Mucosa of descending colon (tissue), 3 donors: ENCODE results near the gene CCIN. TPM values are rescaled to one million over a fixed set of nuclear protein-coding genes. Genes with fewer than 3 reads are reported as not detected.

Experiments
- ATAC-seq: fragments of 200-7000 bp; cut with Tn5 transposase; one replicate; pipeline ENCODE4 v1.9.1; 2020; ENCODE audit warnings: mild to moderate bottlenecking, moderate library complexity
- DNase-seq, 3 donors: peaks; one replicate each; pipeline ENCODE4 v3.0.0-alpha.2; 2020
- H3K36me3 ChIP-seq: fragments of 200-600 bp; one replicate; pipeline ENCODE4 v1.8.0; 2021; ENCODE audit warnings: low read depth, mild to moderate bottlenecking
- H3K4me1 ChIP-seq: fragments of 200-600 bp; one replicate; pipeline ENCODE4 v1.8.0; 2021; ENCODE audit warnings: low read depth, mild to moderate bottlenecking
- H3K4me3 ChIP-seq: fragments of 200-600 bp; one replicate; pipeline ENCODE4 v1.8.0; 2021; ENCODE audit warnings: mild to moderate bottlenecking
- H3K9me3 ChIP-seq: fragments of 200-600 bp; one replicate; pipeline ENCODE4 v1.8.0; 2021; ENCODE audit warnings: mild to moderate bottlenecking
- intact Hi-C, 2 donors: fragments of 100-400 bp; cut with DNase I in 1 of 2; cut with micrococcal nuclease in 1 of 2; formaldehyde crosslinking; loops; one replicate each; pipeline versions ENCODE4 v1.11.0 to v1.11.1; 2022; cut with DNase I, micrococcal nuclease
- total RNA-seq, 3 donors: library from RNA; stranded (reverse); fragmentation: NEBNext Ultra II Directional in 2 of 3; extraction: Animal tissue kit (Norgen Biotek cat#: 25700) in 2 of 3; gene quantifications; one replicate each; pipeline versions ENCODE4 v1.2.1 to v1.2.4, GENCODE V29; 2021 to 2023
- TF ChIP-seq, protein P1 (sequence below): fragments of 200-600 bp; IDR thresholded peaks from one replicate; pipeline ENCODE4 v1.8.0; 2022; ENCODE audit warnings: antibody characterized with exemption, mild to moderate bottlenecking
- donor health status: DM: no; HTN: no; CAD: no; lungs with moderate emphysema.
- donor health status: DM: no; HTN: no; CAD: no.
- donor health status: DM: no; HTN: yes; CAD: no.

CCIN gene
- total RNA-seq, 3 donors from 2014 or later: 0.25 TPM; not detected in 2

DNA sequence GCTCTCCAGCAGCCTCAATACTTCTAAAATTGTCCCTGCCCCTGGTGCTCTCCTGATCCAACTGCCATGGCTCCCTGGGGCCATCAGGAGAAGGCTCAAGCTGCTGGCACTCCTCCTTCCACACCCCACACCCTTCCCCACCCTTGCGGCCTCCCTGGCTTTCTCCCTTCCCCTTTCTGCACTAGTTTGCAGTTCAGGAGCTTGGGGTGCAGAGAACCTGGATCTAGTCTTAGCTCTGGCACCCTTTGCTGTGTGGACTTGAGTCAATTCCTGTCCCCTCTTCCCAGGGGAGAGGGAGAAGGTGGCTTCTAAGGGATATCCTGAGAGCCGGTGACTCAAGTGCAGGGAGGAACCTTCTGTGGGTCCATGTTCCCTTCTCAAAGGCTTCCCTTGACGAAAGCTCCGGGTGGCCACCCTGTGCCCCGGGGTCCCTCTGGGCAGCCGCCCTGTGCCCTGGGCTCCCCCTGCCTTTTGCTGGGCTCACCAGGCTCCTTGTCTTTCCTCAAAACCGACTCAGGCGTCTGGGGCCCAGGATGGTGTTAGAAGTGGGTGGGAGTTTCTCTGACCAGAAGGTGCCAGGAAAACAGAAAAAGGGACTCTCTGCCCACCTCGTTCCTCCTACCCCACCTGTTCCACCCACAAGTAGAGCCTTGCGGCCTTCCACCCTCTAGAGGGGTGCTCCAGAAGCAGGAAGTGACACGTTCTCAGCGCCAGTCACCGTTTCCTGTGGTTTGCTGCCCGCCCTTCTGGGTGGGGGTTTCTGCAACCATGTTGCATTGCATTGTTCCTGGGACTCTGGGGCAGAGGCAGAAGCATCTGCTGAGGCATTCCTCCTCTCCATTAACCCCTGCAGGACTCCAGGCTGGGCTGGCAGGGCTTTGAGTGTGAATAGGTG, 17.6 kb upstream of the CCIN start:
- peak; percentile 67 to 89 (median 76) for DNase-seq
- TF ChIP-seq, protein P1, sequence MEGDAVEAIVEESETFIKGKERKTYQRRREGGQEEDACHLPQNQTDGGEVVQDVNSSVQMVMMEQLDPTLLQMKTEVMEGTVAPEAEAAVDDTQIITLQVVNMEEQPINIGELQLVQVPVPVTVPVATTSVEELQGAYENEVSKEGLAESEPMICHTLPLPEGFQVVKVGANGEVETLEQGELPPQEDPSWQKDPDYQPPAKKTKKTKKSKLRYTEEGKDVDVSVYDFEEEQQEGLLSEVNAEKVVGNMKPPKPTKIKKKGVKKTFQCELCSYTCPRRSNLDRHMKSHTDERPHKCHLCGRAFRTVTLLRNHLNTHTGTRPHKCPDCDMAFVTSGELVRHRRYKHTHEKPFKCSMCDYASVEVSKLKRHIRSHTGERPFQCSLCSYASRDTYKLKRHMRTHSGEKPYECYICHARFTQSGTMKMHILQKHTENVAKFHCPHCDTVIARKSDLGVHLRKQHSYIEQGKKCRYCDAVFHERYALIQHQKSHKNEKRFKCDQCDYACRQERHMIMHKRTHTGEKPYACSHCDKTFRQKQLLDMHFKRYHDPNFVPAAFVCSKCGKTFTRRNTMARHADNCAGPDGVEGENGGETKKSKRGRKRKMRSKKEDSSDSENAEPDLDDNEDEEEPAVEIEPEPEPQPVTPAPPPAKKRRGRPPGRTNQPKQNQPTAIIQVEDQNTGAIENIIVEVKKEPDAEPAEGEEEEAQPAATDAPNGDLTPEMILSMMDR: no peak
- intact Hi-C loops: no loop called here
- H3K4me1 ChIP-seq: peaks cover 27% of the 10 kb centered on the region
- no peaks in the 10 kb centered on the region for H3K36me3 ChIP-seq
- H3K4me3 ChIP-seq: no peak overlapping the region
- peak; percentile 84 for ATAC-seq
- no peaks in the 10 kb centered on the region for H3K9me3 ChIP-seq

DNA sequence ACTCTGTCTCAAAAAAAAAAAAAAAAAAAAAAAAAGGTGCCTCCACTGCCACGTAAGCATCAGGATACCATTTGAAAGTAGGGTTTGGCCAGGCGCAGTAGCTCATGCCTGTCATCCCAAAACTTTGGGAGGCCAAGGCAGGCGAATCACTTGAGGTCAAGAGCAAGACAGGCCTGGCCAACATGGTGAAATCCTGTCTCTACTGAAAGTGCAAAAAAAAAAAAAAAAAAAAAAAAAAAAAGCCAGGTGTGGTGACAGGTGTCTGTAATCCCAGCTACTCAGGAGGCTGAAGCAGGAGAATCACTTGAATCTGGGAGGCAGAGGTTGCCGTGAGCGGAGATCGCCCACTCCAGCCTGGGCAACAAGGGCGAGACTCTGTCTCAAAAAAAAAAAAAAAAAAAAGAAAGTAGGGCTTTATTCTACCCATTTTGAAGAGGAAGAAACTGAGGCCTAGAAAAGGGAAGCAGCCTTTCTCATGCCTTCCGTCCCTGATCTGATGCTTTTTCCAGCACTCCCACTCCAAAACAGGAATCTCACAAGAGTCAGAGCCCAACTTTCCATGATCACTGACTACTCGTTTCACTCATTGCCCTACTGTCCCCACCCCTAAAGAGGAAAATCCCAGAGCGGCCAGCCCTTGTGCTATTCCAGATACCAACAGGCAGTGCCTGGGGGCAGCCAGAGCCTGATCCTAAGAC, 16.3 kb upstream of the CCIN start:
- ATAC-seq (no peak), DNase-seq (no peak)
- H3K4me3 ChIP-seq: no peak overlapping the region
- H3K4me1 ChIP-seq: peaks cover 27% of the 10 kb centered on the region
- TF ChIP-seq, protein P1: no peak
- H3K9me3 ChIP-seq: no peaks in the 10 kb centered on the region
- H3K36me3 ChIP-seq: no peaks in the 10 kb centered on the region
- intact Hi-C loops: no loop called here

GRCh38 chr9:36153746-36154145, 15.4 kb upstream of the CCIN start:
- no peak for ATAC-seq
- Histone ChIP-seq H3K9me3 (no peaks in the 10 kb centered on the region), H3K4me1 (peaks cover 23% of the 10 kb centered on the region), H3K4me3 (no peak overlapping the region), H3K36me3 (no peaks in the 10 kb centered on the region)
- DNase-seq: no peak
- TF ChIP-seq, protein P1: no peak
- intact Hi-C loops: no loop called here

- Histone ChIP-seq H3K9me3 (no peaks in the 10 kb centered on the region), H3K36me3 (no peaks in the 10 kb centered on the region), H3K4me1 (peaks cover 16% of the 10 kb centered on the region), H3K4me3 (no peak overlapping the region)
- intact Hi-C loops: no loop called here
- no peak for DNase-seq
- ATAC-seq: no peak
- TF ChIP-seq, protein P1: no peak
Observed at GRCh38 chr9:36154331-36154952, 14.7 kb upstream of the CCIN start.

DNA sequence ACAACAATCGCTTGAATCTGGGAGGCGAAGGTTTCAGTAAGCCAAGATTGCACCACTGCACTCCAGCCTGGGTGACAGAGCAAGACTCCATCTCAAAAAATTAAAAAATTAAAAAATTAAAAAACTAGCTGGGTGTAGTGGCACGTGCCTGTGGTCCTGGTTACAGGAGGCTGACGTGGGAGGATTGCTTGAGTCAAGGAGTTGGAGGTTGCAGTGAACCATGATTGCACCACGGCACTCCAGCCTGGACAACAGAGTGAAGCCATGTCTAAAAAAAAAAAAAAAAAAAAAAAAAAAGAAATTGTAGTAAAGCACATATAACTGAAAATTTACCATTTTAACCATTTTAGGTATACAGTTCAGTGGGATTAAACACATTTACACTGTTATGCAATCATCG, 13.1 kb upstream of the CCIN start:
- no peaks in the 10 kb centered on the region for H3K9me3 ChIP-seq
- H3K4me1 ChIP-seq: peaks cover 7% of the 10 kb centered on the region
- ATAC-seq (no peak), DNase-seq (no peak)
- TF ChIP-seq, protein P1: no peak
- H3K4me3 ChIP-seq: no peak overlapping the region
- H3K36me3 ChIP-seq: no peaks in the 10 kb centered on the region
- intact Hi-C loops: no loop called here
